H1 (cell line): ENCODE data around the gene INTS1. TPM values are rescaled to one million over a fixed set of nuclear protein-coding genes. Genes with fewer than 3 reads are reported as not detected.

ENCODE experiments used
- CTCF ChIA-PET: fragments of 300-600 bp; sonication (Branson Sonifier 250); formaldehyde crosslinking; loops from one replicate; lab custom pipeline; 2021; ENCODE audit not compliant: partially characterized antibody; lab: Charles Lee
- POLR2A ChIA-PET: fragments of 300-600 bp; sonication (Branson Sonifier 250); formaldehyde crosslinking; loops from one replicate; lab custom pipeline; 2021; ENCODE audit warnings: inconsistent platforms; ENCODE audit not compliant: partially characterized antibody; lab: Charles Lee
- DNase-seq, 2 experiments: peaks; one replicate each; pipeline versions ENCODE4 v3.0.0 to v3.0.0-alpha.2; 2010 to 2022; ENCODE audit warnings: low spot score in 2 of 2, low read depth in 1 of 2, mixed read lengths in 1 of 2
- FAIRE-seq: peaks from 2 replicates; lab custom pipeline; 2011; peaks lifted over from hg19 to GRCh38; lab: Jason Lieb, UNC
- H2AFZ ChIP-seq: 2 replicates; pipeline ENCODE4 v1.8.1; 2012; ENCODE audit warnings: low read length, inconsistent platforms
- H2AK5ac ChIP-seq: 2 replicates; pipeline ENCODE4 v1.6.1; 2013; ENCODE audit warnings: low read depth, low read length
- H2BK120ac ChIP-seq: replicated peaks from 2 replicates; pipeline ENCODE3; 2013; ENCODE audit warnings: low read depth, low read length, inconsistent platforms
- H2BK12ac ChIP-seq: 2 replicates; pipeline ENCODE4 v1.6.1; 2013; ENCODE audit warnings: low read depth, low read length
- H2BK15ac ChIP-seq: 2 replicates; pipeline ENCODE4 v1.6.1; 2013; ENCODE audit warnings: low read length
- H2BK20ac ChIP-seq: 2 replicates; pipeline ENCODE4 v1.6.1; 2013; ENCODE audit warnings: low read length
- H2BK5ac ChIP-seq: 2 replicates; pipeline ENCODE4 v1.6.1; 2013; ENCODE audit warnings: low read depth, low read length
- H3K14ac ChIP-seq: 2 replicates; pipeline ENCODE4 v1.6.1; 2013; ENCODE audit warnings: inconsistent platforms; ENCODE audit not compliant: insufficient read length
- H3K18ac ChIP-seq: 2 replicates; pipeline ENCODE4 v1.6.1; 2013; ENCODE audit warnings: low read length; ENCODE audit errors: extremely low read depth
- H3K23ac ChIP-seq: 2 replicates; pipeline ENCODE4 v1.6.1; 2013; ENCODE audit warnings: inconsistent platforms; ENCODE audit not compliant: insufficient read length
- H3K23me2 ChIP-seq: 2 replicates; pipeline ENCODE4 v1.6.1; 2013; ENCODE audit warnings: low read depth, low read length
- H3K27ac ChIP-seq: 2 replicates; pipeline ENCODE4 v1.6.1; 2011; ENCODE audit warnings: low read depth, low read length, inconsistent platforms
- H3K27me3 ChIP-seq, 4 experiments: replicated peaks in 1 of 4; 1 replicate in 1 of 4; 2 replicates in 3 of 4; pipeline versions ENCODE4 v1.6.1 to v1.8.1; 2011 to 2013; ENCODE audit warnings: low read length in 3 of 4, mild to moderate bottlenecking in 3 of 4, inconsistent platforms in 2 of 4, mixed read lengths in 2 of 4, moderate library complexity in 1 of 4; ENCODE audit not compliant: control insufficient read depth in 3 of 4, insufficient read depth in 3 of 4; ENCODE audit errors: extremely low read depth in 1 of 4
- H3K36me3 ChIP-seq, 4 experiments: 2 replicates each; pipeline versions ENCODE4 v1.6.1 to v1.8.1; 2011 to 2013; ENCODE audit warnings: mild to moderate bottlenecking in 4 of 4, low read length in 3 of 4, moderate library complexity in 2 of 4, control low read depth in 1 of 4, inconsistent platforms in 1 of 4; ENCODE audit not compliant: insufficient read depth in 4 of 4, control insufficient read depth in 2 of 4
- H3K4ac ChIP-seq: replicated peaks from 2 replicates; pipeline ENCODE3; 2013; ENCODE audit warnings: low read length, low read depth, mixed read lengths, inconsistent platforms; ENCODE audit not compliant: insufficient read length
- H3K4me1 ChIP-seq, 4 experiments: replicated peaks in 1 of 4; 1 replicate in 1 of 4; 2 replicates in 3 of 4; pipeline versions ENCODE4 v1.6.1 to v1.8.1; 2011 to 2013; ENCODE audit warnings: low read length in 3 of 4, inconsistent platforms in 2 of 4, mixed read lengths in 1 of 4; ENCODE audit not compliant: insufficient read depth in 4 of 4, control insufficient read depth in 3 of 4
- H3K4me2 ChIP-seq, 2 experiments: 2 replicates each; pipeline versions ENCODE4 v1.6.1 to v1.8.1; 2011 to 2013; ENCODE audit warnings: low read depth in 2 of 2, low read length in 2 of 2, control low read depth in 1 of 2, inconsistent platforms in 1 of 2, mild to moderate bottlenecking in 1 of 2; ENCODE audit not compliant: insufficient read depth in 1 of 2
- H3K4me3 ChIP-seq, 4 experiments: fragments of 200-600, 300-600 bp in 1 of 4; sonication (generic), shearing (Covaris generic), sonication (Bioruptor Twin) in 1 of 4; 2 replicates each; pipeline versions ENCODE4 v1.5.1 to v1.8.1; 2011 to 2016; ENCODE audit warnings: low read length in 4 of 4, low read depth in 3 of 4, control low read depth in 2 of 4, inconsistent platforms in 2 of 4, mild to moderate bottlenecking in 2 of 4, mixed read lengths in 1 of 4, moderate library complexity in 1 of 4; ENCODE audit not compliant: insufficient read depth in 2 of 4; ENCODE audit errors: extremely low read depth in 1 of 4
- H3K56ac ChIP-seq: replicated peaks from 2 replicates; pipeline ENCODE3; 2013; ENCODE audit warnings: low read depth, mild to moderate bottlenecking, mixed read lengths, low read length, inconsistent platforms; ENCODE audit not compliant: insufficient read length
- H3K79me1 ChIP-seq: 2 replicates; pipeline ENCODE4 v1.6.1; 2013; ENCODE audit warnings: low read depth, low read length, control low read depth
- H3K79me2 ChIP-seq, 2 experiments: 2 replicates each; pipeline versions ENCODE4 v1.6.1 to v1.8.1; 2012 to 2013; ENCODE audit warnings: low read length in 2 of 2, mild to moderate bottlenecking in 2 of 2, inconsistent platforms in 1 of 2; ENCODE audit not compliant: insufficient read depth in 2 of 2, control insufficient read depth in 1 of 2
- H3K9ac ChIP-seq, 4 experiments: replicated peaks in 1 of 4; 1 replicate in 1 of 4; 2 replicates in 3 of 4; pipeline versions ENCODE4 v1.6.1 to v1.8.1; 2011 to 2013; ENCODE audit warnings: low read depth in 3 of 4, low read length in 3 of 4, control low read depth in 2 of 4, mild to moderate bottlenecking in 2 of 4, moderate library complexity in 2 of 4, inconsistent platforms in 1 of 4; ENCODE audit errors: extremely low read depth in 1 of 4
- H3K9me3 ChIP-seq, 2 experiments: 2 replicates each; pipeline versions ENCODE4 v1.6.1 to v1.8.1; 2012 to 2013; ENCODE audit warnings: mild to moderate bottlenecking in 2 of 2, moderate library complexity in 2 of 2, control low read depth in 1 of 2, inconsistent platforms in 1 of 2, low read depth in 1 of 2, low read length in 1 of 2, mixed read lengths in 1 of 2; ENCODE audit not compliant: insufficient read depth in 2 of 2
- H4K20me1 ChIP-seq, 2 experiments: replicated peaks in 1 of 2; 2 replicates each; pipeline versions ENCODE3 to v1.8.1; 2011 to 2013; ENCODE audit warnings: inconsistent platforms in 2 of 2, low read length in 2 of 2, mild to moderate bottlenecking in 1 of 2; ENCODE audit not compliant: insufficient read depth in 2 of 2, control insufficient read depth in 1 of 2
- H4K5ac ChIP-seq: 2 replicates; pipeline ENCODE4 v1.6.1; 2013; ENCODE audit warnings: low read length, low read depth, mixed read lengths, inconsistent platforms; ENCODE audit not compliant: insufficient read length
- H4K8ac ChIP-seq: 2 replicates; pipeline ENCODE4 v1.8.0; 2013; ENCODE audit warnings: mild to moderate bottlenecking, moderate library complexity, low read length, inconsistent platforms; ENCODE audit not compliant: insufficient read depth; ENCODE audit errors: extremely low read depth
- H4K91ac ChIP-seq: replicated peaks from 2 replicates; pipeline ENCODE3; 2013; ENCODE audit warnings: low read length, mixed read lengths, inconsistent platforms; ENCODE audit not compliant: insufficient read length
- BACH1 ChIP-seq: IDR thresholded peaks from 2 replicates; pipeline ENCODE4 v1.6.1; 2012; ENCODE audit warnings: low read length, improper control_type of control experiment
- EP300 ChIP-seq, 2 experiments: IDR thresholded peaks; 1 replicate in 1 of 2; 2 replicates in 1 of 2; pipeline ENCODE4 v1.6.1; 2011 to 2012; ENCODE audit warnings: low read depth in 2 of 2, low read length in 2 of 2, mild to moderate bottlenecking in 2 of 2, borderline replicate concordance in 1 of 2, inconsistent platforms in 1 of 2, moderate library complexity in 1 of 2
- MAFK ChIP-seq: IDR thresholded peaks from 2 replicates; pipeline ENCODE4 v1.6.1; 2012; ENCODE audit warnings: low read depth, mild to moderate bottlenecking, improper control_type of control experiment, low read length
- PHF8 ChIP-seq: fragments of 200-600 bp; sonication (generic); conservative IDR thresholded peaks from 2 replicates; pipeline ENCODE4 v1.7.1; 2012; ENCODE audit warnings: low read depth, mild to moderate bottlenecking, inconsistent platforms, low read length, moderate library complexity
- SIRT6 ChIP-seq: IDR thresholded peaks from one replicate; pipeline ENCODE4 v1.7.1; 2012; ENCODE audit warnings: low read length, inconsistent platforms
- SIX5 ChIP-seq: IDR thresholded peaks from 2 replicates; pipeline ENCODE4 v1.6.1; 2011; ENCODE audit warnings: mild to moderate bottlenecking, low read depth, low read length
- SP1 ChIP-seq: IDR thresholded peaks from 2 replicates; pipeline ENCODE4 v1.6.1; 2011; ENCODE audit warnings: low read depth, low read length
- SP4 ChIP-seq: IDR thresholded peaks from 2 replicates; pipeline ENCODE4 v1.6.1; 2012; ENCODE audit warnings: low read length, inconsistent platforms
- TCF12 ChIP-seq: IDR thresholded peaks from 2 replicates; pipeline ENCODE4 v1.6.1; 2011; ENCODE audit warnings: low read depth, mild to moderate bottlenecking, low read length
- WGBS, 2 experiments: shearing (Covaris generic) in 1 of 2; methylation state at CpG; one replicate each; pipeline versions ENCODE4 v1.1.6 to v1.1.7; 2013 to 2015; ENCODE audit warnings: low lambda C conversion rate in 2 of 2, mixed read lengths in 2 of 2, inconsistent platforms in 1 of 2, low coverage in 1 of 2, missing lambda C conversion rate in 1 of 2; ENCODE audit not compliant: insufficient replicate concordance in 2 of 2, insufficient coverage in 1 of 2, insufficient read length in 1 of 2; ENCODE audit errors: extremely low coverage in 1 of 2, missing lambda C conversion rate in 1 of 2; 5-methylcytosine and 5-hydroxymethylcytosine counted together
- polyA plus RNA-seq, 7 experiments: library from polyadenylated mRNA; depleted of rRNA in 3 of 7; stranded (reverse) in 5 of 7; unstranded in 2 of 7; fragments of >200 nt in 5 of 7; fragments of 200-250 nt in 2 of 7; gene quantifications; 1 replicate in 5 of 7; 2 replicates in 1 of 7; 4 replicates in 1 of 7; pipeline versions ENCODE4 v1.2.1 to v1.2.3, GENCODE V29; 2011 to 2013; ENCODE audit warnings: missing spikeins in 2 of 7, mixed read lengths in 2 of 7
- total RNA-seq: library from RNA; stranded (reverse); fragmentation: NEBNext Ultra II Directional; extraction: Animal tissue kit (Norgen Biotek cat#: 25700); gene quantifications from 2 replicates; pipeline ENCODE4 v1.2.1, GENCODE V29; 2021
- TF ChIP-seq, protein P1 (sequence below): IDR thresholded peaks from 2 replicates; pipeline ENCODE4 v1.6.1; 2011; ENCODE audit warnings: low read depth, mild to moderate bottlenecking, low read length; ENCODE audit not compliant: insufficient read depth
- TF ChIP-seq, protein P2 (sequence below): IDR thresholded peaks from 2 replicates; pipeline ENCODE4 v1.6.1; 2012; ENCODE audit warnings: inconsistent platforms

INTS1 gene
- total and polyA plus RNA-seq, 2 of the 8 experiments (the other 6 are each of a cell fraction or from before 2014, with no cell fraction given) = 76.9 to 104 TPM

- Histone ChIP-seq H2AFZ (no peak overlapping the region), H3K23ac (no peak overlapping the region), H3K9me3 (no peaks in the 10 kb centered on the region), H3K23me2 (no peaks in the 10 kb centered on the region), H3K27me3 (no peaks in the 10 kb centered on the region), H4K91ac (no peak overlapping the region), H4K8ac (no peak overlapping the region; the same call in 1 of the 2 replicates), H4K20me1 (no peaks in the 10 kb centered on the region), H2BK12ac (no peak overlapping the region), H3K27ac (no peak overlapping the region), H3K4ac (no peak overlapping the region), H3K4me2 (no peak overlapping the region), H2BK20ac (no peak overlapping the region), H3K79me2 (no peaks in the 10 kb centered on the region), H3K36me3 (no peaks in the 10 kb centered on the region), H4K5ac (no peak overlapping the region), H3K4me3 (no peak overlapping the region), H3K56ac (no peak overlapping the region), H2BK5ac (no peak overlapping the region; the same call in 1 of the 2 replicates), H3K79me1 (no peaks in the 10 kb centered on the region), H3K18ac (peak overlapping the region; percentile 48; the same call in 1 of the 2 replicates), H2AK5ac (no peak overlapping the region), H3K9ac (no peak overlapping the region), H3K4me1 (peaks cover 0 to 6% (median 2%) of the 10 kb centered on the region in 4 experiments; a peak in 5 of 7 replicates), H2BK120ac (no peak overlapping the region), H2BK15ac (no peak overlapping the region), H3K14ac (no peak overlapping the region)
- ChIA-PET POLR2A (interaction anchor here (0.8 to 1.1 kb wide), 2 partner anchors 10 to 202 kb away, joined by 3 to 4 read pairs; no protein-coding TSS in a partner anchor), CTCF (interaction anchor here (2.0 kb wide), 1 partner anchor 10 kb away, joined by 15 read pairs; no protein-coding TSS in a partner anchor)
- 73% methylated on average over 14 of the region's 24 CpGs; no CpG with 5 or more reads in 1 of the 2 experiments for WGBS, 2 experiments
- DNase-seq (no peak), FAIRE-seq (no peak)
- TF ChIP-seq SIX5 (no peak), SIRT6 (no peak), EP300 (IDR thresholded peaks at IDR 0.05; ENCODE audit: borderline replicate concordance in 1 of 2, low read depth in 2 of 2, low read length in 2 of 2) (peak in 1 of 2 experiments; percentile 80; a peak in 1 of 3 replicates), TCF12 (0 out of 2 replicates have a peak, but pooled peaks have one; percentile 67), PHF8 (no peak), SP1 (0 out of 2 replicates have a peak, but pooled peaks have one; percentile 20), MAFK (peak; percentile 80), BACH1 (peak; percentile 77), SP4 (peak; percentile 96; the same call in 1 of the 2 replicates)
- TF ChIP-seq, protein P1, sequence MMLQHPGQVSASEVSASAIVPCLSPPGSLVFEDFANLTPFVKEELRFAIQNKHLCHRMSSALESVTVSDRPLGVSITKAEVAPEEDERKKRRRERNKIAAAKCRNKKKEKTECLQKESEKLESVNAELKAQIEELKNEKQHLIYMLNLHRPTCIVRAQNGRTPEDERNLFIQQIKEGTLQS = peak; percentile 93
- TF ChIP-seq, protein P2, sequence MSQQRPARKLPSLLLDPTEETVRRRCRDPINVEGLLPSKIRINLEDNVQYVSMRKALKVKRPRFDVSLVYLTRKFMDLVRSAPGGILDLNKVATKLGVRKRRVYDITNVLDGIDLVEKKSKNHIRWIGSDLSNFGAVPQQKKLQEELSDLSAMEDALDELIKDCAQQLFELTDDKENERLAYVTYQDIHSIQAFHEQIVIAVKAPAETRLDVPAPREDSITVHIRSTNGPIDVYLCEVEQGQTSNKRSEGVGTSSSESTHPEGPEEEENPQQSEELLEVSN = peak; percentile 26; the same call in 1 of the 2 replicates
Observed at GRCh38 chr7:1422512-1423263, 81.5 kb downstream of the INTS1 start.
